HT-29 (cell line): ENCODE data around the gene LTF. TPM values are rescaled to one million over a fixed set of nuclear protein-coding genes. Genes with fewer than 3 reads are reported as not detected.
"Not testable (repeated sequence)": the region's sequence is repeated elsewhere in the genome, so short reads cannot be mapped to it uniquely, and the experiment has no call there.

Source experiments
- DNase-seq: peaks from one replicate; pipeline ENCODE4 v3.0.0-alpha.2; 2015; ENCODE audit warnings: low spot score
- total RNA-seq: library from RNA; depleted of rRNA; stranded (reverse); fragments of >200 nt; shearing (Covaris generic); gene quantifications from 2 replicates; pipeline ENCODE4 v1.2.3, GENCODE V29; 2014; rRNA removed

LTF gene
- total RNA-seq, 1 experiment from 2014 or later = 0.03 TPM

GRCh38 chr3:46395766-46396530 lies 68.8 kb downstream of the LTF start:
- DNase-seq = no peak

- no peak for DNase-seq
Observed at GRCh38 chr3:46395210-46395661, 69.5 kb downstream of the LTF start.

GRCh38 chr3:46393554-46394434 lies 70.9 kb downstream of the LTF start:
- DNase-seq = no peak

GRCh38 chr3:46393011-46393410 lies 71.7 kb downstream of the LTF start:
- no peak for DNase-seq

- DNase-seq = not testable (repeated sequence)
Observed at GRCh38 chr3:46391526-46391925, 73.2 kb downstream of the LTF start.

- no peak for DNase-seq
Observed at GRCh38 chr3:46389306-46389705, 75.4 kb downstream of the LTF start.

- DNase-seq = not testable (repeated sequence)
Observed at GRCh38 chr3:46388847-46389246, 75.9 kb downstream of the LTF start.

GRCh38 chr3:46386205-46386604 lies 78.5 kb downstream of the LTF start:
- peak; percentile 38 for DNase-seq

Other genes with a start within 250 kb of the LTF start
- not detected in 2 replicates for gene CCR3, start 222.4 kb downstream of the LTF start, total RNA-seq
- gene CCR2, start 110.8 kb downstream of the LTF start, total RNA-seq = not detected in 2 replicates
- gene CCR5, start 94.0 kb downstream of the LTF start, total RNA-seq = not detected in 2 replicates
- 7.4 and 9.7 TPM in 2 replicates for gene CCRL2, start 57.6 kb downstream of the LTF start, total RNA-seq
- gene RTP3, start 33.1 kb upstream of the LTF start, total RNA-seq = not detected in 2 replicates
- gene LRRC2, start 101.4 kb upstream of the LTF start, total RNA-seq = 0.52 and 0.84 TPM in 2 replicates
- not detected in 2 replicates for gene FAM240A, start 147.6 kb upstream of the LTF start, total RNA-seq
- gene ALS2CL, start 228.8 kb upstream of the LTF start, total RNA-seq = 13.2 and 14.9 TPM in 2 replicates
- gene TMIE, start 236.5 kb upstream of the LTF start, total RNA-seq = 0.16 and 0.18 TPM in 2 replicates